AML-193 (cell line): ENCODE measurements around the gene KRTAP10-6.
"Not testable (repeated sequence)": the region's sequence is repeated elsewhere in the genome, so short reads cannot be mapped to it uniquely, and the experiment has no call there.

ENCODE experiments used
- DNase-seq, 2 experiments: peaks; one replicate each; lab custom pipeline; 2025; lab: John Stamatoyannopoulos, UW

KRTAP10-6 gene

DNA sequence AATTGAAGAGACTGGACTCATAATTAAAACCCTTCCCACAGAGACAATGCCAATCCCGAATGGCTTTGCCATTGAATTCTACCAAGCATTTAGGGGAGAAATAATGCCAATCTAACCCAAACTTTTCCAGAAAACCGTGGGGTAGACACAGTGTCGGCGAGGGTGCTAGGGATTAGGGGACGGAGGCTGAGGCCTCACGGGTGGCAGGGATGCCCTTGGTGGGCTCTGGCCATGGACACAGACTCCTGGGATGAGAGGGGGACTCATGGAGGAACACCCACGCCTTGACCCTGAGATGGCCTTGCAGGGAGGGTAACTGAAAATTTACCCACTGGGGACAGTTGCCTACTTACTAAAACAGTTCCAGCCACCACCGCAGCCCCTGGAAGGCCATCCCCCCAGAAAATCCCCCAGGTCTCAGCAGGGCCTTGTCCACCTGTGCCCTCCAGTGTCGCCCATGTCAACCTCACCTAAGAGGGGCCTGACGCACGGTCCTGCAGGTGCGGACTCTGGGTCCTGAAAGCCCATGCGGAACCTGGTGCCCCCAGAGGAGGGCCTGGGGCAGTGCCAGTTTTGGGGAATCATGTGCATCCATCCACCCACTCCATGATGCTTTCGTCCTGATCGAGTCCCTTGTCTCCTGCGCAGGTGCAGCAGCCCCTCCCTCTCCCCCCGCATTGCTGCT lies 13.8 kb downstream of the KRTAP10-6 start:
- no peak for DNase-seq

DNA sequence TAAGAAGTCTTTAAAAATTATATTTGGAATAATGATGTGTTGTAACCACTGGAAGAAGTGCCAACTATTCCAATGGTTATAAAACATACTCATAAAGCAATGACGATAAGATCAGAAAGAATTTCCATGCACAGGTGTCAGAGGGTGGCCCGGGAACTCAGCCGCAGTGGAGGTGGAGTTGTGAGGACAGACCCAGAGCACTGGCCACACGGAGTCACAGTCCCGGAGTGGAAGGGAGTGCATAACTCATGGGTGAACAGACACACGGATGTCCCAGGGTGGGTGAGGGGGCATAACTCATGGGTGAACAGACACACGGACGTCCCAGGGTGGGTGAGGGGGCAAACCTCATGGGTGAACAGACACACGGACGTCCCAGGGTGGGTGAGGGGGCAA lies 16.3 kb downstream of the KRTAP10-6 start:
- DNase-seq = no peak

DNA sequence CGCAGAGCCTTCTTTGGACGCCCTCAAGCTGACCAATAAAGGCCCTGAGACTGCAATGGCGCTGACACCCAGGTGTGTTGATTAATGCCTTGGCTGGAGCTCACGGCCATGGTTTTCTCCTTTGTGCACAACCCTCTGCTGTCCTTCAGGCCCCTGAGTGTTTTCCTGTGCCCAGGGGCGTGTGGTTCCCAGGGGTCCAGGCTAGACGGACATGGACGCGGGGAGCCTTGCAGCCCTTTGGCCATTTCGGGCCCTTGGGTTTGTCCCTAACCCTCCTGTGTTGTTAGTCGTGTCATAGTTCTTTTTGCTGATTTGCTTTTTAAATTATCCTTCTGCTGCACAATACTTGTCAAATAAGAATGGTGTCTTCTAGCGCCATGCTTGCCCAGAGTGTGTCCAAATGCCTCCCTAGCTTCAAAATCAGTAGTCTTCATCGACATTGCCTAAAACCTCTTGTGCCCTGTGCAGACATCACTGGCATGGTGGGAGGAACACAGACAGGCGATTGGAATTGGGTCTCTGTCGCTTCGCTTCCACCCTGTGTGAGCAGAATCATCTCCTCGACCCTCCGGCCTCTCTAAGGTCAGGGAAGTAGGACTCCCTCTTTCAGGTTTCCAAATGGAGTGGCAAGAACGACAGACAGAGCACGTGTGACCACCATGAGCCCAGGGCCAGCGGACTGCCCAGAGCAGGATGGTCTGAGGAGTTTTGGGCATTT lies 16.8 kb downstream of the KRTAP10-6 start:
- DNase-seq = no peak

DNA sequence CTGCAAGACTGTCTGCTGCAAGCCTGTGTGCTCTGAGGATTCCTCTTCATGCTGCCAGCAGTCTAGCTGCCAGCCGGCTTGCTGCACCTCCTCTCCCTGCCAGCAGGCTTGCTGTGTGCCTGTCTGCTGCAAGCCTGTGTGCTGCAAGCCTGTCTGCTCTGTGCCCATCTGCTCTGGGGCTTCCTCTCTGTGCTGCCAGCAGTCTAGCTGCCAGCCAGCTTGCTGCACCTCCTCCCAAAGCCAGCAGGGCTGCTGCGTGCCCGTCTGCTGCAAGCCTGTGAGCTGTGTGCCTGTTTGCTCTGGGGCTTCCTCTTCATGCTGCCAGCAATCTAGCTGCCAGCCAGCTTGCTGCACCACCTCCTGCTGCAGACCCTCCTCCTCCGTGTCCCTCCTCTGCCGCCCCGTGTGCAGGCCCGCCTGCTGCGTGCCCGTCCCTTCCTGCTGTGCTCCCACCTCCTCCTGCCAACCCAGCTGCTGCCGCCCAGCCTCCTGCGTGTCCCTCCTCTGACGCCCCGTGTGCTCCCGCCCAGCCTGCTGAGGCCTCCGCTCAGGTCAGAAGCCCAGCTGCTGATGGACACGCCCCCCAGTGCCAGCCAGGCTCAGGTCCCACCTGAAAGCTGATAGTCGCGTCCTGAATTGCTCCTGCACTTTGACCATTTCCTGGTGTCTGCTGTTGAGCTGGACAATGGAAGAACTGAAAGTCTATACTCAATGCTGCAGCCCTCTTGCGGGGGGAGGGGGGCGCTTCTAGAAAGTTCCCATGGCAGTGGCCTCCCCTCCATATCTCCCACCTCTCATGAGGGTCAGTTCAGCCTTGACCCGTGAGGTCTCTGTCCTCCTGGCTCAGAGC lies 17.6 kb downstream of the KRTAP10-6 start:
- DNase-seq = no peak

DNA sequence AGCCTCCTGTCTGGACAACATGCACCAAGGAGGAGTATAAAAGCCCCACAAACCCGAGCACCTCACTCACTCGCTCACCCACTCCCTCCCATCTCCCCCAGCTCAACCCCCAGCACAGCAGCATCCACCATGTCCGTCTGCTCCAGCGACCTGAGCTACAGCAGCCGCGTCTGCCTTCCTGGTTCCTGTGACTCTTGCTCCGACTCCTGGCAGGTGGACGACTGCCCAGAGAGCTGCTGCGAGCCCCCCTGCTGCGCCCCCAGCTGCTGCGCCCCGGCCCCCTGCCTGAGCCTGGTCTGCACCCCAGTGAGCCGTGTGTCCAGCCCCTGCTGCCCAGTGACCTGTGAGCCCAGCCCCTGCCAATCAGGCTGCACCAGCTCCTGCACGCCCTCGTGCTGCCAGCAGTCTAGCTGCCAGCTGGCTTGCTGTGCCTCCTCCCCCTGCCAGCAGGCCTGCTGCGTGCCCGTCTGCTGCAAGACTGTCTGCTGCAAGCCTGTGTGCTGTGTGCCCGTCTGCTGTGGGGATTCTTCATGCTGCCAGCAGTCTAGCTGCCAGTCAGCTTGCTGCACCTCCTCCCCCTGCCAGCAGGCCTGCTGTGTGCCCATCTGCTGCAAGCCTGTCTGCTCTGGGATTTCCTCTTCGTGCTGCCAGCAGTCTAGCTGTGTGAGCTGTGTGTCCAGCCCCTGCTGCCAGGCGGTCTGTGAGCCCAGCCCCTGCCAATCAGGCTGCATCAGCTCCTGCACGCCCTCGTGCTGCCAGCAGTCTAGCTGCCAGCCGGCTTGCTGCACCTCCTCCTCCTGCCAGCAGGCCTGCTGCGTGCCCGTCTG lies 18.5 kb downstream of the KRTAP10-6 start, which contains the start of gene KRTAP10-4:
Gene KRTAP10-4 (plus strand): TSS at position 100 of the 827 bp plus-strand sequence. CDS start 30 bp downstream, at position 130.
- DNase-seq = not testable (repeated sequence)

DNA sequence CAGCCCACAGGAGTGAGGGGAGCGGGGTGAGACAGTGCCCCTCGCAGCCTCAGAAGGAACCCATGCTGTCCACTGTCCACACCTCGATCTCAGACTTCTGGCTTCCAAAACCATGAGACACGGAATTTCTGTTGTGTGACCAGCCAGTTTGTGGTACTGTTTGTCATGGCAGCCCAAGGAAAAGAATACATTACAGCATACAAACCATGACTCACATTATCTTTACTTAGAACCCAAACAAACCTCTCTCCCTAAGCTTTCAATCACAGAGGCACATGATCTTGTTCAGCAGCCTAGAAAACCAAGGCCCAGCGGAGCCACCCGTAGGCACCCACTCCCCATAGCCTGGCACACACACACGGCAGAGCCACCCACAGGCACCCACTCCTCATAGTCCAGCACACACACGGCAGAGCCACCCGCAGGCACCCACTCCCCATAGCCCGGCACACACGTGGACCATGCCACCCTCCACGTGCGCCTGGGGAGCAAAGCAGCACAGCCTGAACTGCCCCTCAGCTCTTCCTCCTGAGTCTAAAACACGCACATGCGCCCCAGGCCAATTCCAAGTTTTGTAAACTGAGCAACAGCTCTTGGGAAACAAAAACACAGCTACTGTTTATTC lies 19.2 kb downstream of the KRTAP10-6 start:
- DNase-seq = no peak

DNA sequence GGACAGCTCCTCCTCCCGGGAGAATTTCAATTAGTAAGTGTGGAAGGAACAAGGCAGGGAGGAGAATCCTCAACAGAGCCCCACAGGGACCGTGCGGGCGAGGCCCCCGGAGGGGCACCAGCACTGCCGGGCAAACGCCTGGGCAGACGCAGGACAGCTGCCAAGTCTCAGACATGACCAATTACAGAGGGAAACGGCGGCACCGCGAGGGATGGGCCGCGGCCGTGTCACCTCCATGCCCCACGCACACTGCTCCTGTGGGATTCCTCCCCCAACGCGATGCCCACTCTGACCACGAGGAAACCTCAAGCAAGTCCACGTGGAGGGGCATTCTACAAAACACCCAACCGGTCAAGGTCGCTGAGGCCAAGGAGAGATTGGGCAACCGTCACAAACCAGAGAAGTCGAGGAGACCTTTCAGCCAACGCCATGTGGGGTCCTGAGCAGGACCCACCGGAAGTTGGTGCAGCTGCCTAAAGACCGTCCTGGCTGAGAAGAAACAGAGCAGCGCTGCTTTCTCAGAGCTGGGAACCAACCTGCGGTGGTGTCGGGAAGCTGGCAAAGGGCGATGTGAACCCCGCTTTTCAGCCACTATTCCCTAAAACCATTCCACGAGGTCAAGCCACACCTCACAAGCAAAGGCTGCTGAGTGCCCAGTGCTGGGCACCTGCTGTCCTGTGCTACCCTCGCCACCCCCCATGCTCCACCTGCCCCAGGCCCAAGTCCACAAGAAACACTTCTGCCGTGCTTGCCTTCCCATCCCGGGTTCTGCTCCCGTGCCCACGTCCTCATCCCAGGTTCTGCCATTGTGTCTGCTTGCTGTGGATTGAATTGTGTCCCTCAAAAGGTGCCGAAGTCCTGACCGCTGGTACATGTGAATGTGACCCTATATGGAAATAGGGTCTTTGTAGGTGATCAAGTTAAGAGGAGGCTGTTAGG lies 20.2 kb downstream of the KRTAP10-6 start:
- no peak for DNase-seq

DNA sequence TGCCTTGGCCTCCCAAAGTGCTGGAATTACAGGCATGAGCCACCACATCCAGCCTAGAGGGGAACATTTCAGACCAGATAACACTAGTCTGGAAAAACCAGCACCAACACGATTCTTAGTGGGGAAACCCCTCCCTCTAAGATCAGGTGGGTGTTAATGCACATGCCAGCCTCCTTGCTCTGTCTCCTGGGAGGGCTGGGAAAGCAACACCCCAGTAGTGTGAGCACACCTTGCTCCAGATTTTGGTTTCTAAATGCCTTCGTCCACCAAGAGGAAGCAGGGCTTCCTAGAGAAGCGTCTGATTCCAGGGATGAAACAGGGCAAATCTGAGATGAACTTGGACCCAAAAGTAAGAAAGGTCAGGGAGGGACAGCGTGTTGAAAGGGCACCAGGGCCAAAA lies 21.0 kb downstream of the KRTAP10-6 start:
- DNase-seq = no peak

DNA sequence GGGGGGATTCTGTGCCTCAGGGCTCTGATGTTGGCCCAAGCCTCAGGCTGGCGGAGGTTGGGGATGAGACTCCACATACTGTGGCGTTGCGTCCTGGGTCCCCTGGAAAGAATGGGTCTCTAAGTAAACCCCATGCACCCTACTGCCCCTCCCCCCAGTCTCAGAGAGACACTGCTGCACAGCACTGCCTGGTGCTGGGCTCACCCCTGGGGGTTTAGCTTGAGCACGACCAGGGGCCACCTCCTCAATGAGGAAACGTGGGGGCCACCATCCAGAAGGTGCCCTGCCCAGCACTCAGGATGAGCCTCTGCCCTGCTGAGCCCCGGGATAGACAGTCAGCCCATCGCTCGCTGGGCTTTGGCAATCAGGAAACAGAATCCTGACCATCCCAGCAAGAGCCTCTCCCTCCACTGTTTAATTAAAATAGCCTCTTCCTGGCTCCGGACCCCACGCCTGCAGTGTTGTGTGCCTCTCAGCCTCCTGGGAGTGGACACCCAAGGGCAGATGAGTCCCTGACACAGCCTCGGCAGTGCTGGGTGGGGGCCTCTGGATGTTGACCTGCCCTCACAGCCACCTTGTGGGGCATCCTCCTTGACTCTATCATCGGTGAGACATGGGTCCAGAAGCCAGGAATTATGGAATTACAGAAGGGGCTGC lies 22.3 kb downstream of the KRTAP10-6 start:
- no peak for DNase-seq

DNA sequence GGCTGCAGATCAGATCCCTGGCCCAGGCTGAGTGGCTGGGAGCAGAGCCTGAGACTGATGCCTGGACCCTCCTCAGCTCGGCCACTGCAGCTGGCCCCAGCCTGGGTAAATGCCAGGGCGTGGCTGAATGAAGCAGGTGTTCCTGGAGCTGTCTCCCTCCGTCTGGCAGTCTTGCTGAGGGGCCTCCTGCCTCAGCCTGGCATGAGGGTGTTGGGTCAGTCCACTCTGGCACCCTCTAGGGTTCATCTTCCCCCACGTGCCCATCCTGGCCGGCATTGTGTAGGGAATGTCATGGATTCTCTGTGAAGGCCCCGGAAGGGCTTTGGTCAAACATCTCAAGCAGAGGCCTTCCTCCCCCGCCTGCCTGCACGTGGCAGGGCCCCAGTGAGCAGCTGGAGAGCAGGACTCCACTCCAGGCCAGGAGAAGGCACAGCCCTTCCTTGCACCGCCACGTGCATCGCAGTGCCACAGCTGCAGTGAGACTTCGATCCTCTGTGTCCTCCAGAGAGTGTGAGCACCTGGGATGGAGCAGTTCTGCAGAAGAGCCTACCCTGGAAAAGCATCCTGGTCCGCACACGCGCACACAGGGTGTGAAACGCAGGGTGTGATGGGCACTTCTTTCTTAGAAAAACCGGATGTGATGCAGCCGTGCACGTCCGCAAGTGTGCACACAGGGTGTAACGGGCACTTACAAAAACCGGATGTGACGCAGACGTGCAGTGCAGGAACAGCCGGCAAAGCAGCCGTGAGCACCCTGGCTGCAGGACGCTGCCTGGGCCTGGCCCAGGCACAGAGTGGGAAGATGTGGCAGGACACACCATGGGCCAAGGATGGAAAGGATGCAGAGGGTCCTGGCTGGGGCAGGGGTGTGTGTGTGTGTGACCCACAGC lies 23.4 kb downstream of the KRTAP10-6 start:
- no peak for DNase-seq

DNA sequence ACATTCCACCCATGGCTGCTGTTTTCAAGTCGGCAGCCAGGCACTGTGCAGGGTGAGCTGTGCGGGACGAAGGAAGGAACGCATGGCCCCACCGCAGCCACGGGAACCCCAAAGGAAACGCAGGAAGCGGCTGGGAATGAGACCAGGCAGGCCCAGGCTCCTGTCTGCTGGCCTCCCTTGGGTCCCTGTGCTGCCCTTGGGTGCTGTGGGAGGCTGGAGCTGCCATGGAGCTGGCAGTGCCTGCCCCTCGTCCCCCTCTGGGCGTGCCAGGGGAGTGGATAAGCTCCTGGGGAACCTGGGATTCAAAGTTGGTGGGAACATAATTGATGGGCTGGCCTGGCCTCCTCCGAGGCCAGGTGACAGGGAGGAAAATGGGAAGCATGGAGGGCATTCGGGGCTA lies 24.0 kb downstream of the KRTAP10-6 start:
- DNase-seq = no peak

DNA sequence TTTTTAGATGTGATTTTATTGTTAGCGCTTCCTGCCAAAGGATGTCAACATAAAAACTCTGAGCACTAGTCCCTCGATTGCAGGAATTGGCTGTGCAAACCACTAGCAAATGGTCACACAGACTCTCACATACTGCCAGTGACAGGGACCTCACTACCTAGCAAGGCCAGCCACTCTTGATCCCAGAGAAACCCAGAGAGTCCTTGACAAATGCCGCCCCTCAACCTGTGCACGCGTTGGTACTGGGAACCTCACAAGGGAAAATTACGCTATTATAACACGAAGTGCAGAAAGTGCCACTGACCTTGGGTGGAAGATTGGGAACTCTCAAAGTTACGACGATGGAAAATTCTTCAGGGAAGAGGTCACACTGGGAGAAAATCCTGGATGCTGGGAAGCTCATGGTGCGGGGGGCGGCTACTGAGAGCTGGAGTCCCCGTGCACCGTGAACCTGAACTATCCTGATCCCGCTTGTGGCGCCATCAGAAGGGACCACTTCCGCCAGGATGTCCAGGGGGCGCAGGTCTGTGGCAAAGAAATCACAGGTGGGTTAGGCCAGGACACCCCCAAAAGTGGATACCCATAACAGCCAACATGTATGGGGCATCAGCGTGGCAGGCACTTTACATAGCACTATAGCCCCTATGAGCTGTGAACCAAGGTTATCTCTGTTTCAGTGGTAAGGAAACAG lies 24.7 kb downstream of the KRTAP10-6 start:
- DNase-seq = no peak

DNA sequence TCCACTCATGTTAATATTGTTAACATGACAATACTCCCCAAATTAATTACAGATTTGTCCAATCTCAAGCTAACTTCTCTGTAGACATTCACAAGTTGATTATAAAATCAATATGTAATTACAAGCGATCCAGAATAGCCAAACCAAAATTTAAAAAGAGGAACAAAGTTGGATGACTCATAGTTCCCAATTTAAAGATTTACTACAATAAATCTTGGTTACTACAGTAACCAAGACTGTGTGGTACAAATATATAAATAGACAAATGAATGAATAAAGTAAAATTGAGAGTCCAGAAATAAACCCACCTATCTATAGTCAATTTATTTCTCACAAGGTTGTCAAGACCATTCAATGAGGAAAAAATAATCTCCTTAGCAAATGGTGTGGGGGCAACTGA lies 25.9 kb downstream of the KRTAP10-6 start:
- DNase-seq = peak; percentile 24 to 33

DNA sequence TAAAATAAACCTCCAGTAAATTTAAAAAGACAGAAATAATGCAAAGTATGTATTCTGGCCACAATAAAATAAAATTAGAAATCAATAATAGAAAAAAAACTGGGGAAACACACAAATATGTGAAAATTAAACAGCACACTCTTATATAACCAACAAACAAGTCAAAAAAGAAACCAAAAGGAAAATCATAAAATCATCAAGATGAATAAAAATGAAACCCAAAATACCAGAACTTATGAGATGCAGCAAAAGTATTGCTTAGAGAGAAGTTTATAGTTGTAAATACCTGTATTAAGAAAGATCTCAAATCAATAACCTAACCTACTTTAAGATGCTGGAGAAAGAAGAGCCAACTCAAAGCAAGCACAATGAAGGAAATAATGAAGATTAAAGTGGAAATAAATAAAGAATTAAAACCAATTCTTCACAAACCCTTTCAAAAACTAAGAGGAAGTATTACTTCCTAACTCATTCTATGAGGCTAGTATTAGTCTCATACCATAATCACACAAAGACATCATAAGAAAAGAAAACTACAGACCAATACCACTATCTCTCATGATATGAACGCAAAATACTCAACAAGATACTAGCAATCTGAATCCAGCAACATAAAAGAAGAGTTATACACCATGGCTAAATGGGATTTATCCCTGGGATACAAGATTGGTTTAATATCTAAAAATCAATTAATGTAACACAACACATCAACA lies 27.3 kb downstream of the KRTAP10-6 start:
- DNase-seq = no peak

DNA sequence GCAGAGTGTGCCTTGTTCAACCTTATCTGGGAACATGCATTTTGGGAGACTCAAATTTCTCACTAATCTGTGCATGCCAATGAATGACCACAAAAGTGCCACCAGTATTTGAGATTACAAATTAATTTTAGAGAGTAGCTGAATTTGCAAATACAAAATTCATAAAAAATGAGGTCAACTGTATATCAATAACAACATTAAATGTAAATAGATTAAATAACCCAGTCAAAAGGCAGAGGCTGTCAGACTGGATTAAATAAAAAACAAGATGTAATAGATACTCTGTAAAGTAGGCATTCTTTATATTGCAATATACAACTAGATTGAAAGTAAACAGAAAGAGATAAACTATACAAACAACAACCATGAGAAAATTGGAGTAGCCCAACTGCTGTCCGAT lies 28.2 kb downstream of the KRTAP10-6 start:
- no peak for DNase-seq

DNA sequence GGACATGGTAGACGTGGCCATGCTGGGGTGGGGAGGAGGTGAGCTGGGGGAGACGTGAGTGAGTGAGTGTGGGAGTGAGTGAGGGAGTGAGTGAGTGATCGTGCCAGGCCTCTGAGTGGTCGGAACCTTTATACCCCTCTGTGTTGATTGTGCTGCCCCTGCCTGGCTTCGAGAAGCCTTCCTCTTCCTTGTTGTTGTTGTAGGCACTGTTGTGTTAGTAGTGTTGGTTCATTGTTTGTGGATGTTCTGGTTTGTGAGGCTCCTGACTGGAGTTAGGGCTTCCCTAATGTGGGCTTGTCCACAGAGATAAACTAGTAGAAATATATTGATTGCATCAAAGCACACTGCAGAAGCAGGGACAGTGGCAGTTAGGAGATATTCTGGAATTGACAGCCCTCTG lies 33.6 kb downstream of the KRTAP10-6 start, which contains the start of gene KRTAP10-3:
Gene KRTAP10-3 (minus strand): TSS at position 101 of the 400 bp plus-strand sequence. CDS start 80 bp downstream, at position 21.
- DNase-seq = no peak

DNA sequence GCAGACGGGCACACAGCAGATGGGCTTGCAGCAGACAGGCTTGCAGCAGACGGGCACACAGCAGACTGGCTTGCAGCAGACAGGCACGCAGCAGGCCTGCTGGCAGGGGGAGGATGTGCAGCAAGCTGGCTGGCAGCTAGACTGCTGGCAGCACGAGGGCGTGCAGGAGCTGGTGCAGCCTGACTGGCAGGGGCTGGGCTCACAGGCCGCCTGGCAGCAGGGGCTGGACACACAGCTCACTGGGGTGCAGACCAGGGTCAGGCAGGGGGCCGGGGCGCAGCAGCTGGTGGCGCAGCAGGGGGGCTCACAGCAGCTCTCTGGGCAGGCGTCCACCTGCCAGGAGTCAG lies 34.0 kb downstream of the KRTAP10-6 start:
- DNase-seq = not testable (repeated sequence)
